IMR-90 (cell line): ENCODE data around the gene PTPRU. TPM values are rescaled to one million over a fixed set of nuclear protein-coding genes. Genes with fewer than 3 reads are reported as not detected.
"Not testable (repeated sequence)": the region's sequence is repeated elsewhere in the genome, so short reads cannot be mapped to it uniquely, and the experiment has no call there.

ENCODE experiments used
- ATAC-seq: fragments of 200-7000 bp; cut with Tn5 transposase; 2 replicates; pipeline ENCODE4 v1.9.1; 2020; ENCODE audit warnings: low read depth, mild to moderate bottlenecking, moderate library complexity
- BruUV-seq: library from RNA; stranded (reverse); fragments of 400-500 nt; replicated peaks from 2 replicates; lab custom pipeline; 2021; lab: Mats Ljungman, UMichigan
- CTCF ChIA-PET: fragments of 300-600 bp; formaldehyde crosslinking; extraction: SDS; loops from one replicate; lab custom pipeline; 2021; ENCODE audit warnings: antibody characterized with exemption; lab: Yijun Ruan, JAX
- POLR2A ChIA-PET: fragments of 300-600 bp; sonication (Branson Sonifier 250); formaldehyde crosslinking; loops from one replicate; lab custom pipeline; 2022; ENCODE audit warnings: antibody characterized with exemption; ENCODE audit not compliant: unreplicated experiment; lab: Charles Lee
- DNase-seq: peaks from one replicate; pipeline ENCODE4 v3.0.0; 2013
- H2AFZ ChIP-seq: replicated peaks from 2 replicates; pipeline ENCODE3; 2013; ENCODE audit warnings: low read length, mild to moderate bottlenecking; ENCODE audit not compliant: poor library complexity
- H2AK5ac ChIP-seq: 2 replicates; pipeline ENCODE4 v1.6.1; 2013; ENCODE audit warnings: low read depth, low read length, inconsistent platforms
- H2AK9ac ChIP-seq: replicated peaks from 2 replicates; pipeline ENCODE3; 2013; ENCODE audit warnings: mild to moderate bottlenecking, low read depth, low read length, moderate library complexity; ENCODE audit not compliant: poor library complexity
- H2BK120ac ChIP-seq: 2 replicates; pipeline ENCODE4 v1.6.1; 2013; ENCODE audit warnings: low read depth, low read length, inconsistent platforms
- H2BK15ac ChIP-seq: 3 replicates; pipeline ENCODE4 v1.6.1; 2013; ENCODE audit warnings: low read depth, low read length, inconsistent platforms
- H2BK20ac ChIP-seq: 2 replicates; pipeline ENCODE4 v1.6.1; 2013; ENCODE audit warnings: low read depth, mild to moderate bottlenecking, inconsistent platforms, low read length, moderate library complexity
- H2BK5ac ChIP-seq: 2 replicates; pipeline ENCODE4 v1.6.1; 2013; ENCODE audit warnings: mild to moderate bottlenecking, low read depth, low read length, inconsistent platforms; ENCODE audit not compliant: poor library complexity, severe bottlenecking
- H3K14ac ChIP-seq: replicated peaks from 2 replicates; pipeline ENCODE4 v1.6.1; 2013; ENCODE audit warnings: low read depth, low read length, inconsistent platforms
- H3K18ac ChIP-seq: 2 replicates; pipeline ENCODE4 v1.6.1; 2013; ENCODE audit warnings: low read depth, low read length, control low read depth
- H3K23ac ChIP-seq: 2 replicates; pipeline ENCODE4 v1.6.1; 2013; ENCODE audit warnings: low read depth, low read length, inconsistent platforms
- H3K27ac ChIP-seq: 2 replicates; pipeline ENCODE4 v1.5.1; 2013; ENCODE audit warnings: mild to moderate bottlenecking, control low read depth, low read length; ENCODE audit not compliant: insufficient read depth
- H3K27me3 ChIP-seq: 2 replicates; pipeline ENCODE4 v1.6.1; 2013; ENCODE audit warnings: low read length; ENCODE audit not compliant: control insufficient read depth, insufficient read depth
- H3K36me3 ChIP-seq: 2 replicates; pipeline ENCODE4 v1.6.1; 2013; ENCODE audit warnings: low read length, mixed read lengths; ENCODE audit not compliant: control insufficient read depth, insufficient read depth
- H3K4ac ChIP-seq: 2 replicates; pipeline ENCODE4 v1.6.1; 2013; ENCODE audit warnings: low read depth, low read length, inconsistent platforms
- H3K4me1 ChIP-seq: 2 replicates; pipeline ENCODE4 v1.6.1; 2013; ENCODE audit warnings: low read length, mixed read lengths; ENCODE audit not compliant: control insufficient read depth, insufficient read depth
- H3K4me2 ChIP-seq: 2 replicates; pipeline ENCODE4 v1.6.1; 2013; ENCODE audit warnings: low read depth, mild to moderate bottlenecking, control low read depth, low read length, moderate library complexity
- H3K4me3 ChIP-seq: 2 replicates; pipeline ENCODE4 v1.5.1; 2013; ENCODE audit warnings: low read depth, mild to moderate bottlenecking, control low read depth, low read length, moderate library complexity; ENCODE audit not compliant: insufficient read depth
- H3K56ac ChIP-seq: 2 replicates; pipeline ENCODE4 v1.6.1; 2013; ENCODE audit warnings: low read length, inconsistent platforms; ENCODE audit not compliant: insufficient read depth; ENCODE audit errors: extremely low read depth
- H3K79me1 ChIP-seq, 2 experiments: 2 replicates each; pipeline ENCODE4 v1.6.1; 2013; ENCODE audit warnings: low read length in 2 of 2, inconsistent platforms in 1 of 2, low read depth in 1 of 2
- H3K9ac ChIP-seq: 2 replicates; pipeline ENCODE4 v1.6.1; 2013; ENCODE audit warnings: low read depth, low read length, control low read depth
- H3K9me1 ChIP-seq: 2 replicates; pipeline ENCODE4 v1.6.1; 2013; ENCODE audit warnings: low read length, inconsistent platforms; ENCODE audit not compliant: insufficient read depth
- H3K9me3 ChIP-seq: 2 replicates; pipeline ENCODE4 v1.6.1; 2013; ENCODE audit warnings: low read length; ENCODE audit not compliant: control insufficient read depth, insufficient read depth
- H4K20me1 ChIP-seq: 2 replicates; pipeline ENCODE4 v1.6.1; 2013; ENCODE audit warnings: low read length, inconsistent platforms; ENCODE audit not compliant: insufficient read depth
- H4K5ac ChIP-seq: 2 replicates; pipeline ENCODE4 v1.6.1; 2013; ENCODE audit warnings: mild to moderate bottlenecking, low read depth, low read length, control low read depth
- H4K8ac ChIP-seq, 2 experiments: 2 replicates each; pipeline ENCODE4 v1.6.1; 2013; ENCODE audit warnings: low read depth in 2 of 2, low read length in 2 of 2, control low read depth in 1 of 2, inconsistent platforms in 1 of 2
- H4K91ac ChIP-seq: 2 replicates; pipeline ENCODE4 v1.6.1; 2013; ENCODE audit warnings: low read depth, low read length, inconsistent platforms; ENCODE audit not compliant: insufficient read depth
- WGBS, 2 experiments: methylation state at CpG; one replicate each; pipeline versions ENCODE4 v1.1.5 to v1.1.7; 2013; ENCODE audit warnings: missing lambda C conversion rate in 2 of 2; ENCODE audit not compliant: insufficient read length in 1 of 2; ENCODE audit errors: extremely low coverage in 2 of 2; 5-methylcytosine and 5-hydroxymethylcytosine counted together
- dilution Hi-C: fragments of 300-500 bp; cut with HindIII; formaldehyde crosslinking; loops from one replicate; pipeline ENCODE4 v1.14.3; 2018; ENCODE audit warnings: low sequenced_read_pairs; ENCODE audit not compliant: unreplicated experiment
- in situ Hi-C: fragments of 300-500 bp; cut with MboI; formaldehyde crosslinking; loops from 3 replicates; pipeline ENCODE4 v1.14.3; 2019; ENCODE audit warnings: low sequenced_read_pairs, inconsistent platforms, mixed read lengths
- intact Hi-C: fragments of 100-400 bp; cut with micrococcal nuclease; formaldehyde crosslinking; loops from 2 replicates; pipeline ENCODE4 v1.10.0; 2022
- polyA plus RNA-seq, 3 experiments: library from polyadenylated mRNA; depleted of rRNA; stranded (reverse); fragments of >200 nt; gene quantifications; 2 replicates each; pipeline ENCODE4 v1.2.3, GENCODE V29; 2012; ENCODE audit warnings: low replicate concordance in 1 of 3
- total RNA-seq: library from RNA; depleted of rRNA; stranded (reverse); fragments of >200 nt; gene quantifications from 2 replicates; pipeline ENCODE4 v1.2.3, GENCODE V29; 2012

PTPRU gene
- total and polyA plus RNA-seq, 2 of the 4 experiments (the other 2 are of a cell fraction): 7.0 to 10.7 TPM

DNA sequence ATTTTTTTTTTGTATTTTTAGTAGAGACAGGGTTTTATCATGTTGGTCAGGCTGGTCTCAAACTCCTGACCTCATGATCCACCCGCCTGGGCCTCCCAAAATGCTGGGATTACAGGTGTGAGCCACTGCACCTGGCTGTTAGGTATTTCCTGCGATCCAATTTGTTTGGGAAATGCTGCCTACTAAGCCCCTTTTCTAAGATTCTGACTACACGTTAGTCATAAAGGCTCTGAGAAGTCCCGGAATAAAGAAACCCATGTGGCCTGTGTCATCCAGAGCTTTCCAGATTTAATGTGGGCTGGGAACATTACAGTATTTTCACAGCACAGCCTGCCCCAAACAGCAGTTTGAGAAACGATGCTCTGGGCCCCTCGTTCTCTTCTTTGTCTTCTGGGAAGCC, 14.1 kb upstream of the PTPRU start:
- H4K20me1 ChIP-seq, in situ Hi-C loops, H3K36me3 ChIP-seq, H2AK5ac ChIP-seq, H2AFZ ChIP-seq, H3K27ac ChIP-seq, H3K23ac ChIP-seq, H3K9me3 ChIP-seq, H4K91ac ChIP-seq, POLR2A ChIA-PET, H2BK5ac ChIP-seq, ATAC-seq, H3K4me3 ChIP-seq, H2BK120ac ChIP-seq, H3K56ac ChIP-seq, H2BK15ac ChIP-seq, H2AK9ac ChIP-seq, dilution Hi-C loops, BruUV-seq, intact Hi-C loops, H4K5ac ChIP-seq, H4K8ac ChIP-seq, H3K4me1 ChIP-seq, H3K14ac ChIP-seq, H3K18ac ChIP-seq, H2BK20ac ChIP-seq, H3K4ac ChIP-seq, H3K9ac ChIP-seq, H3K27me3 ChIP-seq, H3K4me2 ChIP-seq, DNase-seq: not testable (repeated sequence)
- Histone ChIP-seq H3K9me1 (peaks cover 11% of the 10 kb centered on the region; the same call in 1 of the 2 replicates), H3K79me1 (peaks cover 20 to 24% of the 10 kb centered on the region in 2 experiments)
- no CpG with 5 or more reads among the region's 6 CpGs for WGBS, 2 experiments
- CTCF ChIA-PET: interaction anchor here (0.6 kb wide), 1 partner anchor 135 kb away, joined by 3 read pairs; no protein-coding TSS in a partner anchor
